ENCODE measurements around the gene IL16.

IL16 gene

GRCh38 chr15:81323559-81323943 is 126.9 kb downstream of the IL16 start:
- POLR2A ChIA-PET = interaction anchor here (0.6 to 1.0 kb wide), 4 partner anchors 12 to 36 kb away, joined by 3 to 4 read pairs (median 3); no protein-coding TSS in a partner anchor
- H3K4me1 ChIP-seq (ENCODE audit: control extremely low read depth in 1 of 4, control insufficient read depth in 4 of 4, insufficient read depth in 4 of 4, low read length in 3 of 4) = peaks cover 4 to 21% (median 21%) of the 10 kb centered on the region in 4 experiments
- CTCF ChIA-PET = interaction anchor here (1.0 to 2.8 kb wide), 4 partner anchors 10 to 48 kb away, joined by 3 to 8 read pairs (median 4); no protein-coding TSS in a partner anchor

GRCh38 chr15:81323944-81324881 is 127.5 kb downstream of the IL16 start, which contains the start of gene STARD5:
STARD5 (minus strand) TSS chr15:81324141; CDS start chr15:81324099, 42 bp downstream.
- H3K27me3 ChIP-seq (replicated peaks in 2 of 5; ENCODE audit: control insufficient read depth in 4 of 5, insufficient read depth in 5 of 5, low read length in 4 of 5) = no peaks in the 10 kb centered on the region
- 0% methylated on average over 59 of the region's 67 CpGs for WGBS (ENCODE audit: insufficient coverage)
- no peak within 1 kb of the TSS for H3K27ac ChIP-seq (ENCODE audit: insufficient read depth in 1 of 2, low read depth in 1 of 2, low read length in 2 of 2, poor library complexity in 1 of 2, severe bottlenecking in 2 of 2)
- no peaks in the 10 kb centered on the region for H3K9me3 ChIP-seq (ENCODE audit: control extremely low read depth in 1 of 5, control insufficient read depth in 4 of 5, insufficient read depth in 2 of 5, low read depth in 1 of 5, low read length in 4 of 5)
- POLR2A ChIA-PET = interaction anchor here (0.6 to 0.9 kb wide), 3 partner anchors 11 to 27 kb away, joined by 3 read pairs; no protein-coding TSS in a partner anchor
- peaks cover 0 to 21% (median 10%) of the 10 kb centered on the region in 4 experiments for H3K36me3 ChIP-seq (ENCODE audit: control insufficient read depth in 4 of 4, insufficient read depth in 4 of 4, low read length in 3 of 4)
- CTCF ChIA-PET = interaction anchor here (1.0 to 2.8 kb wide), 5 partner anchors 9 to 49 kb away, joined by 3 to 8 read pairs (median 3); no protein-coding TSS in a partner anchor
- H3K4me1 ChIP-seq (ENCODE audit: control extremely low read depth in 1 of 4, control insufficient read depth in 4 of 4, insufficient read depth in 4 of 4, low read length in 3 of 4) = peaks cover 4 to 21% (median 21%) of the 10 kb centered on the region in 4 experiments
- peak; percentile 93 for DNase-seq
- peak within 1 kb of the TSS; percentile 80 to 90 (median 89) for H3K4me3 ChIP-seq (ENCODE audit: control insufficient read depth in 1 of 7, extremely low read depth in 1 of 7, insufficient read depth in 4 of 7, low read depth in 2 of 7, low read length in 6 of 7)

More at GRCh38 chr15:81323559-81323943, 126.9 kb downstream of the IL16 start:
- Histone ChIP-seq H3K27ac (ENCODE audit: insufficient read depth in 1 of 2, low read depth in 1 of 2, low read length in 2 of 2, poor library complexity in 1 of 2, severe bottlenecking in 2 of 2) (no peak overlapping the region), H3K4me3 (ENCODE audit: control insufficient read depth in 1 of 7, extremely low read depth in 1 of 7, insufficient read depth in 4 of 7, low read depth in 2 of 7, low read length in 6 of 7) (peak overlapping the region; percentile 80 to 90 (median 89)), H3K36me3 (ENCODE audit: control insufficient read depth in 4 of 4, insufficient read depth in 4 of 4, low read length in 3 of 4) (peaks cover 0 to 27% (median 14%) of the 10 kb centered on the region in 4 experiments), H3K27me3 (replicated peaks in 2 of 5; ENCODE audit: control insufficient read depth in 4 of 5, insufficient read depth in 5 of 5, low read length in 4 of 5) (no peaks in the 10 kb centered on the region), H3K9me3 (ENCODE audit: control extremely low read depth in 1 of 5, control insufficient read depth in 4 of 5, insufficient read depth in 2 of 5, low read depth in 1 of 5, low read length in 4 of 5) (no peaks in the 10 kb centered on the region)
- 18% methylated on average over 3 of the region's 4 CpGs for WGBS (ENCODE audit: insufficient coverage)
- DNase-seq = peak in 1 of 3 donors; percentile 45

- DNase-seq = no peak
- Histone ChIP-seq H3K27me3 (replicated peaks in 2 of 5; ENCODE audit: control insufficient read depth in 4 of 5, insufficient read depth in 5 of 5, low read length in 4 of 5) (no peaks in the 10 kb centered on the region), H3K4me1 (ENCODE audit: control extremely low read depth in 1 of 4, control insufficient read depth in 4 of 4, insufficient read depth in 4 of 4, low read length in 3 of 4) (peaks cover 4 to 31% (median 28%) of the 10 kb centered on the region in 4 experiments), H3K36me3 (ENCODE audit: control insufficient read depth in 4 of 4, insufficient read depth in 4 of 4, low read length in 3 of 4) (peaks cover 0 to 5% (median 0%) of the 10 kb centered on the region in 4 experiments), H3K4me3 (ENCODE audit: control insufficient read depth in 1 of 7, extremely low read depth in 1 of 7, insufficient read depth in 4 of 7, low read depth in 2 of 7, low read length in 6 of 7) (no peak overlapping the region), H3K27ac (ENCODE audit: insufficient read depth in 1 of 2, low read depth in 1 of 2, low read length in 2 of 2, poor library complexity in 1 of 2, severe bottlenecking in 2 of 2) (no peak overlapping the region), H3K9me3 (ENCODE audit: control extremely low read depth in 1 of 5, control insufficient read depth in 4 of 5, insufficient read depth in 2 of 5, low read depth in 1 of 5, low read length in 4 of 5) (no peaks in the 10 kb centered on the region)
- ChIA-PET POLR2A (interaction anchor here (0.5 kb wide), 1 partner anchor 9 kb away, joined by 5 read pairs; no protein-coding TSS in a partner anchor), CTCF (interaction anchor here (0.6 to 3.2 kb wide), 11 partner anchors 9 to 84 kb away, joined by 3 to 11 read pairs (median 3); no protein-coding TSS in a partner anchor)
- WGBS (ENCODE audit: insufficient coverage) = 94% methylated on average over 5 of the region's 7 CpGs
These were observed 130.0 kb downstream of the IL16 start for GRCh38 chr15:81326466-81327212.

- POLR2A ChIA-PET = no interaction called here
- peaks cover 4 to 30% (median 25%) of the 10 kb centered on the region in 4 experiments for H3K4me1 ChIP-seq (ENCODE audit: control extremely low read depth in 1 of 4, control insufficient read depth in 4 of 4, insufficient read depth in 4 of 4, low read length in 3 of 4)
- no peak for DNase-seq
- H3K27ac ChIP-seq (ENCODE audit: insufficient read depth in 1 of 2, low read depth in 1 of 2, low read length in 2 of 2, poor library complexity in 1 of 2, severe bottlenecking in 2 of 2) = no peak overlapping the region
- H3K9me3 ChIP-seq (ENCODE audit: control extremely low read depth in 1 of 5, control insufficient read depth in 4 of 5, insufficient read depth in 2 of 5, low read depth in 1 of 5, low read length in 4 of 5) = no peaks in the 10 kb centered on the region
- no peaks in the 10 kb centered on the region for H3K27me3 ChIP-seq (replicated peaks in 2 of 5; ENCODE audit: control insufficient read depth in 4 of 5, insufficient read depth in 5 of 5, low read length in 4 of 5)
- no peak overlapping the region for H3K4me3 ChIP-seq (ENCODE audit: control insufficient read depth in 1 of 7, extremely low read depth in 1 of 7, insufficient read depth in 4 of 7, low read depth in 2 of 7, low read length in 6 of 7)
- no peaks in the 10 kb centered on the region for H3K36me3 ChIP-seq (ENCODE audit: control insufficient read depth in 4 of 4, insufficient read depth in 4 of 4, low read length in 3 of 4)
- CTCF ChIA-PET = interaction anchor here (0.8 to 3.2 kb wide), 8 partner anchors 8 to 62 kb away, joined by 3 to 11 read pairs (median 4); no protein-coding TSS in a partner anchor
- 86% methylated on average over 1 of the region's 3 CpGs for WGBS (ENCODE audit: insufficient coverage)
These were observed 130.8 kb downstream of the IL16 start for GRCh38 chr15:81327516-81327915.

- ChIA-PET CTCF (interaction anchor here (2.2 to 3.2 kb wide), 2 partner anchors 33 to 54 kb away, joined by 6 to 11 read pairs; no protein-coding TSS in a partner anchor), POLR2A (no interaction called here)
- peaks cover 4 to 17% (median 12%) of the 10 kb centered on the region in 4 experiments for H3K4me1 ChIP-seq (ENCODE audit: control extremely low read depth in 1 of 4, control insufficient read depth in 4 of 4, insufficient read depth in 4 of 4, low read length in 3 of 4)
- no peak overlapping the region for H3K4me3 ChIP-seq (ENCODE audit: control insufficient read depth in 1 of 7, extremely low read depth in 1 of 7, insufficient read depth in 4 of 7, low read depth in 2 of 7, low read length in 6 of 7)
- no peak for DNase-seq
- no peaks in the 10 kb centered on the region for H3K27me3 ChIP-seq (replicated peaks in 2 of 5; ENCODE audit: control insufficient read depth in 4 of 5, insufficient read depth in 5 of 5, low read length in 4 of 5)
- H3K27ac ChIP-seq (ENCODE audit: insufficient read depth in 1 of 2, low read depth in 1 of 2, low read length in 2 of 2, poor library complexity in 1 of 2, severe bottlenecking in 2 of 2) = no peak overlapping the region
- H3K9me3 ChIP-seq (ENCODE audit: control extremely low read depth in 1 of 5, control insufficient read depth in 4 of 5, insufficient read depth in 2 of 5, low read depth in 1 of 5, low read length in 4 of 5) = no peaks in the 10 kb centered on the region
- 93% methylated on average over 2 of the region's 2 CpGs for WGBS (ENCODE audit: insufficient coverage)
- no peaks in the 10 kb centered on the region for H3K36me3 ChIP-seq (ENCODE audit: control insufficient read depth in 4 of 4, insufficient read depth in 4 of 4, low read length in 3 of 4)
These were observed 132.8 kb downstream of the IL16 start for GRCh38 chr15:81329446-81329845.

GRCh38 chr15:81330366-81331090 is 133.8 kb downstream of the IL16 start:
- H3K4me3 ChIP-seq (ENCODE audit: control insufficient read depth in 1 of 7, extremely low read depth in 1 of 7, insufficient read depth in 4 of 7, low read depth in 2 of 7, low read length in 6 of 7) = peak overlapping the region in 1 of 7 experiments; percentile 63
- DNase-seq = peak in 1 of 3 donors; percentile 46
- no peak overlapping the region for H3K27ac ChIP-seq (ENCODE audit: insufficient read depth in 1 of 2, low read depth in 1 of 2, low read length in 2 of 2, poor library complexity in 1 of 2, severe bottlenecking in 2 of 2)
- H3K27me3 ChIP-seq (replicated peaks in 2 of 5; ENCODE audit: control insufficient read depth in 4 of 5, insufficient read depth in 5 of 5, low read length in 4 of 5) = no peaks in the 10 kb centered on the region
- POLR2A ChIA-PET = no interaction called here
- H3K4me1 ChIP-seq (ENCODE audit: control extremely low read depth in 1 of 4, control insufficient read depth in 4 of 4, insufficient read depth in 4 of 4, low read length in 3 of 4) = peaks cover 4 to 11% (median 8%) of the 10 kb centered on the region in 4 experiments
- CTCF ChIA-PET = interaction anchor here (2.2 kb wide), 1 partner anchor 55 kb away, joined by 6 read pairs; no protein-coding TSS in a partner anchor
- H3K9me3 ChIP-seq (ENCODE audit: control extremely low read depth in 1 of 5, control insufficient read depth in 4 of 5, insufficient read depth in 2 of 5, low read depth in 1 of 5, low read length in 4 of 5) = no peaks in the 10 kb centered on the region
- H3K36me3 ChIP-seq (ENCODE audit: control insufficient read depth in 4 of 4, insufficient read depth in 4 of 4, low read length in 3 of 4) = no peaks in the 10 kb centered on the region
- WGBS (ENCODE audit: insufficient coverage) = 88% methylated on average over 4 of the region's 5 CpGs

Measured in common myeloid progenitor, CD34-positive (primary cell).